Raji (cell line): ENCODE measurements around the gene LONRF3.

ENCODE experiments used
- POLR2A ChIP-seq: IDR thresholded peaks from 2 replicates; pipeline ENCODE4 v1.6.1; 2011; ENCODE audit warnings: low read depth, low read length, control low read depth; ENCODE audit not compliant: insufficient read depth

LONRF3 gene

GRCh38 chrX:118974088-118974907 is at the start of gene LONRF3:
TSS of gene LONRF3 (plus strand) at chrX:118974618. CDS start at chrX:118974781, 163 bp downstream.
- TF ChIP-seq POLR2A: no peak

- TF ChIP-seq POLR2A: no peak
These were observed 46.3 kb upstream of the LONRF3 start for GRCh38 chrX:118928151-118928550.

- TF ChIP-seq POLR2A: no peak
These were observed 39.1 kb upstream of the LONRF3 start for GRCh38 chrX:118935352-118935751.

- no peak for TF ChIP-seq POLR2A
These were observed 33.3 kb upstream of the LONRF3 start for GRCh38 chrX:118941147-118941546.

GRCh38 chrX:118943102-118943501 is 31.3 kb upstream of the LONRF3 start:
- TF ChIP-seq POLR2A: no peak

- no peak for TF ChIP-seq POLR2A
These were observed 28.5 kb upstream of the LONRF3 start for GRCh38 chrX:118945921-118946320.

GRCh38 chrX:118948270-118948669 is 26.1 kb upstream of the LONRF3 start:
- no peak for TF ChIP-seq POLR2A

GRCh38 chrX:118961866-118962560 is 12.4 kb upstream of the LONRF3 start:
- no peak for TF ChIP-seq POLR2A

- no peak for TF ChIP-seq POLR2A
These were observed 11.3 kb upstream of the LONRF3 start for GRCh38 chrX:118963159-118963558.

- TF ChIP-seq POLR2A: no peak
These were observed 10.2 kb upstream of the LONRF3 start for GRCh38 chrX:118964252-118964651.

- TF ChIP-seq POLR2A: no peak
These were observed 9.0 kb upstream of the LONRF3 start for GRCh38 chrX:118965395-118965794.

- no peak for TF ChIP-seq POLR2A
These were observed 6.4 kb upstream of the LONRF3 start for GRCh38 chrX:118968031-118968430.

- TF ChIP-seq POLR2A: no peak
These were observed 2.9 kb upstream of the LONRF3 start for GRCh38 chrX:118971552-118971951.

- no peak for TF ChIP-seq POLR2A
These were observed 880 bp upstream of the LONRF3 start for GRCh38 chrX:118973389-118974087.

GRCh38 chrX:118974908-118975671 is 672 bp downstream of the LONRF3 start:
- no peak for TF ChIP-seq POLR2A

- no peak for TF ChIP-seq POLR2A
These were observed 1.6 kb downstream of the LONRF3 start for GRCh38 chrX:118975831-118976598.
